HEK293 (cell line): ENCODE measurements around the gene COASY.
A peak's percentile ranks its signal among the peaks of the same experiment; 100 is the strongest.

Experiments
- CTCF ChIA-PET: fragments of 350-600 bp; formaldehyde crosslinking; extraction: SDS; loops from one replicate; lab custom pipeline; 2021; ENCODE audit warnings: antibody characterized with exemption; lab: Yijun Ruan, JAX
- POLR2A ChIA-PET: fragments of 300-600 bp; formaldehyde crosslinking; extraction: SDS; loops from one replicate; lab custom pipeline; 2020; ENCODE audit warnings: antibody characterized with exemption, inconsistent platforms; lab: Yijun Ruan, JAX
- H3K27ac ChIP-seq: fragments of 200-500 bp; sonication (Bioruptor generic); 2 replicates; pipeline ENCODE4 v1.5.1; 2014; ENCODE audit warnings: low read depth, low read length, control low read depth, inconsistent platforms; ENCODE audit errors: extremely low read depth
- H3K36me3 ChIP-seq, 2 experiments: fragments of 200-500 bp in 1 of 2; sonication (Bioruptor generic) in 1 of 2; 1 replicate in 1 of 2; 2 replicates in 1 of 2; pipeline ENCODE4 v1.5.1; 2014 to 2017; ENCODE audit warnings: inconsistent platforms in 2 of 2, low read length in 2 of 2; ENCODE audit not compliant: control insufficient read depth in 2 of 2, insufficient read depth in 1 of 2
- H3K4me1 ChIP-seq: fragments of 200-500 bp; sonication (Bioruptor generic); 2 replicates; pipeline ENCODE4 v1.5.1; 2014; ENCODE audit warnings: mild to moderate bottlenecking, low read length, inconsistent platforms; ENCODE audit not compliant: control insufficient read depth, insufficient read depth
- H3K4me3 ChIP-seq: 2 replicates; pipeline ENCODE4 v1.5.1; 2011; ENCODE audit warnings: low read depth, mild to moderate bottlenecking, control low read depth, low read length, moderate library complexity
- H3K9me3 ChIP-seq: fragments of 200-500 bp; sonication (Bioruptor generic); 2 replicates; pipeline ENCODE4 v1.5.1; 2014; ENCODE audit warnings: low read depth, low read length, inconsistent platforms; ENCODE audit not compliant: control insufficient read depth, insufficient read depth
- GLIS2 ChIP-seq: fragments of 450-650 bp; formaldehyde crosslinking; IDR thresholded peaks from 2 replicates; pipeline ENCODE4 v1.5.1; 2016; ENCODE audit warnings: missing biosample characterization, missing genetic modification characterization
- ZBTB6 ChIP-seq: fragments of 450-650 bp; formaldehyde crosslinking; IDR thresholded peaks from 2 replicates; pipeline ENCODE4 v1.5.1; 2017; ENCODE audit warnings: missing biosample characterization, missing genetic modification characterization
- ZIC2 ChIP-seq: fragments of 450-650 bp; formaldehyde crosslinking; IDR thresholded peaks from 2 replicates; pipeline ENCODE4 v1.5.1; 2016; ENCODE audit warnings: missing biosample characterization, missing genetic modification characterization
- ZNF112 ChIP-seq: fragments of 450-650 bp; formaldehyde crosslinking; IDR thresholded peaks from 2 replicates; pipeline ENCODE4 v1.5.0; 2017; ENCODE audit warnings: missing biosample characterization, missing genetic modification characterization
- ZNF140 ChIP-seq: fragments of 450-650 bp; formaldehyde crosslinking; IDR thresholded peaks from 2 replicates; pipeline ENCODE4 v1.5.1; 2016; ENCODE audit warnings: missing biosample characterization, missing genetic modification characterization
- ZNF211 ChIP-seq: fragments of 450-650 bp; formaldehyde crosslinking; IDR thresholded peaks from 2 replicates; pipeline ENCODE4 v1.5.1; 2016; ENCODE audit warnings: low read depth, missing biosample characterization, missing genetic modification characterization
- ZNF354C ChIP-seq: fragments of 450-650 bp; formaldehyde crosslinking; IDR thresholded peaks from 2 replicates; pipeline ENCODE4 v1.5.1; 2016; ENCODE audit warnings: missing biosample characterization, missing genetic modification characterization, low read depth, borderline replicate concordance
- ZNF366 ChIP-seq: fragments of 450-650 bp; formaldehyde crosslinking; conservative IDR thresholded peaks from 2 replicates; pipeline ENCODE4 v1.5.1; 2016; ENCODE audit warnings: missing biosample characterization, missing genetic modification characterization
- ZNF404 ChIP-seq: fragments of 450-650 bp; formaldehyde crosslinking; IDR thresholded peaks from 2 replicates; pipeline ENCODE4 v1.5.1; 2017; ENCODE audit warnings: missing biosample characterization, missing genetic modification characterization
- ZNF488 ChIP-seq: fragments of 450-650 bp; formaldehyde crosslinking; IDR thresholded peaks from 2 replicates; pipeline ENCODE4 v1.5.1; 2016; ENCODE audit warnings: missing biosample characterization, missing genetic modification characterization
- ZNF529 ChIP-seq: fragments of 450-650 bp; formaldehyde crosslinking; IDR thresholded peaks from 2 replicates; pipeline ENCODE4 v1.5.1; 2017; ENCODE audit warnings: missing genetic modification characterization, missing biosample characterization; ENCODE audit not compliant: insufficient replicate concordance
- ZNF558 ChIP-seq: fragments of 450-650 bp; formaldehyde crosslinking; IDR thresholded peaks from 2 replicates; pipeline ENCODE4 v1.5.1; 2016; ENCODE audit warnings: missing biosample characterization, missing genetic modification characterization
- ZNF561 ChIP-seq: fragments of 450-650 bp; IDR thresholded peaks from 2 replicates; pipeline ENCODE4 v1.5.1; 2018; ENCODE audit warnings: missing biosample characterization, missing genetic modification characterization, borderline replicate concordance
- ZNF600 ChIP-seq: fragments of 450-650 bp; formaldehyde crosslinking; IDR thresholded peaks from 2 replicates; pipeline ENCODE4 v1.5.1; 2016; ENCODE audit warnings: missing biosample characterization, missing genetic modification characterization
- TF ChIP-seq, protein P1 (sequence below): fragments of 450-650 bp; formaldehyde crosslinking; IDR thresholded peaks from 2 replicates; pipeline ENCODE4 v1.5.1; 2016; ENCODE audit warnings: missing biosample characterization, missing genetic modification characterization

Gene COASY

DNA sequence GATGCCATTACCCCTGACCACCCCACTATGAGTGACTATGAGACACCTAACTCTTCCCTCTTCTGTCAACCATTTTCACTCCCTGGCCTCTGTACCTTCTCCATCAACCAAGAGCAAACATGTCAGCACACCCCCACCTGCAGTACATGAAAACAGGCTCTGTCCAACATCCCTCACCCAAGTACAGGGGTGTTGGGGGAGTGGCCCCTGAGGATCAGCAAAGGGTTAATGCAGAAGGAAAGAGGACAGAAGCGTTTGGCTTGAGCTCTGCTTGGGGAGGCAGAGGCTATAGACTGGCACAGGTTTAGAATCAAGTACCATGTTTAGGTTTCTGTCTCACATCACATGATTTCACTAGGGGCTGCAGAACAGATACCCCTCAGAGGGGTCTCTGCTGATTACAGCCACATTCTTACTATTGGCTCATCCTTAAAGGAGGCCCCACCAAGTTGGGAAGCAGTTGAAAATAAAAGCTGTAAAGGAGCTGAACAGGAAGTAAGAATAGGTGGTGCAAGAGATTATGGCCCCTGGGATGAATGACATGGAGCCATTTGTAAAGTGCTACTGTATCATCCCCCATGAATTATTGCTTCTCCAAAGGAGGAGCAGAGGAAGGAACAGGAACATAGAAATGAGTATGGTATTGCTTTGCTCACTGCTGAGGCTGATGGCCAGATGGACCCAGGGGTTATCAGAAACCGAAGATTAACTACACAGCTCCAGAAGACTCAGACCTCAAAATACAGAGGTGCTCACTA, 18.0 kb downstream of the COASY start:
- H3K4me1 ChIP-seq: peaks cover 4% of the 10 kb centered on the region
- CTCF ChIA-PET: interaction anchor here (0.6 to 7.4 kb wide), 6 partner anchors 29 to 181 kb away, joined by 4 to 112 read pairs (median 8); partner anchors contain the start of genes CCR10, RAMP2, RETREG3 and TUBG1
- POLR2A ChIA-PET: interaction anchor here (0.6 to 5.0 kb wide), 4 partner anchors 14 to 262 kb away, joined by 3 to 48 read pairs (median 22); partner anchors contain the start of genes MLX, RETREG3 and TUBG1
- H3K36me3 ChIP-seq: peaks cover 29 to 75% of the 10 kb centered on the region in 2 experiments
- no peaks in the 10 kb centered on the region for H3K9me3 ChIP-seq
- no peak overlapping the region for H3K27ac ChIP-seq
- no peak overlapping the region for H3K4me3 ChIP-seq
- TF ChIP-seq ZBTB6 (tag by site-specific recombination) (peak; percentile 17; the same call in 1 of the 2 replicates), ZNF561 (tag by site-specific recombination) (no peak), ZNF140 (no peak), ZNF404 (tag by site-specific recombination) (no peak), ZNF112 (tag by site-specific recombination) (no peak), GLIS2 (tag by site-specific recombination) (no peak), ZNF354C (tag by site-specific recombination) (no peak), ZNF488 (no peak), ZNF529 (tag by site-specific recombination) (no peak), ZNF211 (no peak)
- TF ChIP-seq, protein P1, sequence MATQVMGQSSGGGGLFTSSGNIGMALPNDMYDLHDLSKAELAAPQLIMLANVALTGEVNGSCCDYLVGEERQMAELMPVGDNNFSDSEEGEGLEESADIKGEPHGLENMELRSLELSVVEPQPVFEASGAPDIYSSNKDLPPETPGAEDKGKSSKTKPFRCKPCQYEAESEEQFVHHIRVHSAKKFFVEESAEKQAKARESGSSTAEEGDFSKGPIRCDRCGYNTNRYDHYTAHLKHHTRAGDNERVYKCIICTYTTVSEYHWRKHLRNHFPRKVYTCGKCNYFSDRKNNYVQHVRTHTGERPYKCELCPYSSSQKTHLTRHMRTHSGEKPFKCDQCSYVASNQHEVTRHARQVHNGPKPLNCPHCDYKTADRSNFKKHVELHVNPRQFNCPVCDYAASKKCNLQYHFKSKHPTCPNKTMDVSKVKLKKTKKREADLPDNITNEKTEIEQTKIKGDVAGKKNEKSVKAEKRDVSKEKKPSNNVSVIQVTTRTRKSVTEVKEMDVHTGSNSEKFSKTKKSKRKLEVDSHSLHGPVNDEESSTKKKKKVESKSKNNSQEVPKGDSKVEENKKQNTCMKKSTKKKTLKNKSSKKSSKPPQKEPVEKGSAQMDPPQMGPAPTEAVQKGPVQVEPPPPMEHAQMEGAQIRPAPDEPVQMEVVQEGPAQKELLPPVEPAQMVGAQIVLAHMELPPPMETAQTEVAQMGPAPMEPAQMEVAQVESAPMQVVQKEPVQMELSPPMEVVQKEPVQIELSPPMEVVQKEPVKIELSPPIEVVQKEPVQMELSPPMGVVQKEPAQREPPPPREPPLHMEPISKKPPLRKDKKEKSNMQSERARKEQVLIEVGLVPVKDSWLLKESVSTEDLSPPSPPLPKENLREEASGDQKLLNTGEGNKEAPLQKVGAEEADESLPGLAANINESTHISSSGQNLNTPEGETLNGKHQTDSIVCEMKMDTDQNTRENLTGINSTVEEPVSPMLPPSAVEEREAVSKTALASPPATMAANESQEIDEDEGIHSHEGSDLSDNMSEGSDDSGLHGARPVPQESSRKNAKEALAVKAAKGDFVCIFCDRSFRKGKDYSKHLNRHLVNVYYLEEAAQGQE (tag by site-specific recombination): peak; percentile 65; the same call in 1 of the 2 replicates

DNA sequence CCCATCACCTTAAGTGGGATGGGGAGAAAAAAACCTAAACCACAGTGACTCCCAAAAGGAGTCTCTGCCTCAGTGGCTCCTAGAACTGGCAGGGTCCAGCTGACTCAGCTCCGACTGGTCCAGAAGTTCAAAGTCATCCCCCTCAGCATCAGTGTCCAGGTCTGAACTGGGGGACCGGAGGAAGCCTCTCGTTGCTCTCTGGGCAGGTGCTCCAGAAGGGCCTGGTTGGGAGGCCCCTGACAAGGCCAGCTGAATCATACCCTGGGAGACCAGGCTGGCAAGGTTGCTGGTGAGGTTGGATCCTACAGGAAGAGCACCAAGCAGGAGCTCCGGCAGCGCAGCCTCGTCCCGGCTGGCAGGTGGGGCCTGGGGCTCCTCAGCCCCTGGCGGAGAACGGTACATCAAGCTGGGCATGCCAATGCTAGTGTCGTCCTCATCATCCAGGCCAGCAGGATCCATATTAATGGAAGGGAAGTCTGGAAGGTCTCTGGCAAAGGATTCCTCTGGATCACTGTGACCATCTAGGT, 19.9 kb downstream of the COASY start:
- peaks cover 23 to 77% of the 10 kb centered on the region in 2 experiments for H3K36me3 ChIP-seq
- POLR2A ChIA-PET: interaction anchor here (0.5 kb wide), 1 partner anchor 23 kb away, joined by 3 read pairs; no protein-coding TSS in a partner anchor
- TF ChIP-seq ZNF600 (tag by site-specific recombination) (peak; percentile 48), ZNF366 (tag by site-specific recombination) (no peak)
- TF ChIP-seq, all 188 proteins: peak for 1

GRCh38 chr17:42584880-42585279, 22.9 kb downstream of the COASY start:
- CTCF ChIA-PET: no interaction called here
- peaks cover 39 to 97% of the 10 kb centered on the region in 2 experiments for H3K36me3 ChIP-seq
- 0 out of 2 replicates have a peak, but pooled peaks have one; percentile 7 for TF ChIP-seq ZIC2 (tag by site-specific recombination)
- TF ChIP-seq ZNF558 (tag by site-specific recombination): no peak
- TF ChIP-seq, all 188 proteins: peak for 1
- H3K4me1 ChIP-seq: no peaks in the 10 kb centered on the region
- POLR2A ChIA-PET: interaction anchor here (0.6 kb wide), 1 partner anchor 72 kb away, joined by 4 read pairs; no protein-coding TSS in a partner anchor
- H3K4me3 ChIP-seq: no peak overlapping the region
- no peaks in the 10 kb centered on the region for H3K9me3 ChIP-seq
- no peak overlapping the region for H3K27ac ChIP-seq

More for the DNA sequence above, 19.9 kb downstream of the COASY start:
- CTCF ChIA-PET: interaction anchor here (0.8 to 7.4 kb wide), 3 partner anchors 37 to 179 kb away, joined by 4 to 112 read pairs (median 4); partner anchors contain the start of gene RAMP2
- Histone ChIP-seq H3K9me3 (no peaks in the 10 kb centered on the region), H3K4me1 (no peaks in the 10 kb centered on the region), H3K27ac (no peak overlapping the region), H3K4me3 (no peak overlapping the region)
